Neuronal stem cell (in vitro differentiated cells): ENCODE data around the gene SLC35E1.

Experiments
- DNase-seq: peaks from one replicate; pipeline ENCODE4 v3.0.0-alpha.2; 2013; ENCODE audit warnings: low spot score
- H2AFZ ChIP-seq: one replicate; pipeline ENCODE4 v1.6.1; 2013; ENCODE audit warnings: mild to moderate bottlenecking, low read length, inconsistent platforms
- H2AK5ac ChIP-seq: 2 replicates; pipeline ENCODE4 v1.6.1; 2013; ENCODE audit warnings: low read depth, mild to moderate bottlenecking, inconsistent platforms, low read length, moderate library complexity, mixed read lengths
- H2BK120ac ChIP-seq: 2 replicates; pipeline ENCODE4 v1.6.1; 2013; ENCODE audit warnings: low read depth, mild to moderate bottlenecking, inconsistent platforms, low read length, moderate library complexity, mixed read lengths
- H2BK12ac ChIP-seq: one replicate; pipeline ENCODE4 v1.6.1; 2013; ENCODE audit warnings: low read length, inconsistent platforms
- H2BK15ac ChIP-seq: 2 replicates; pipeline ENCODE4 v1.6.1; 2013; ENCODE audit warnings: mild to moderate bottlenecking, low read length, inconsistent platforms, mixed read lengths
- H2BK5ac ChIP-seq: one replicate; pipeline ENCODE4 v1.6.1; 2013; ENCODE audit warnings: inconsistent platforms, mild to moderate bottlenecking, low read length, moderate library complexity
- H3K14ac ChIP-seq: one replicate; pipeline ENCODE4 v1.6.1; 2013; ENCODE audit warnings: low read length, inconsistent platforms
- H3K18ac ChIP-seq: 2 replicates; pipeline ENCODE4 v1.6.1; 2013; ENCODE audit warnings: low read length, inconsistent platforms
- H3K23ac ChIP-seq: 2 replicates; pipeline ENCODE4 v1.6.1; 2013; ENCODE audit warnings: low read depth, mild to moderate bottlenecking, mixed read lengths, low read length, inconsistent platforms; ENCODE audit not compliant: poor library complexity
- H3K27ac ChIP-seq: replicated peaks from 3 replicates; pipeline ENCODE4 v1.5.1; 2013; ENCODE audit warnings: low read length, inconsistent platforms
- H3K27me3 ChIP-seq, 3 experiments: 2 replicates each; pipeline ENCODE4 v1.6.1; 2013; ENCODE audit warnings: low read length in 3 of 3, mild to moderate bottlenecking in 2 of 3, inconsistent platforms in 1 of 3, low read depth in 1 of 3, mixed read lengths in 1 of 3, moderate library complexity in 1 of 3; ENCODE audit not compliant: control insufficient read depth in 3 of 3, insufficient read depth in 3 of 3
- H3K36me3 ChIP-seq, 2 donors: replicated peaks in 1 of 2; 2 replicates each; pipeline ENCODE4 v1.6.1; 2013; ENCODE audit warnings: low read length in 2 of 2; ENCODE audit not compliant: control insufficient read depth in 2 of 2, insufficient read depth in 2 of 2
- H3K4ac ChIP-seq: 2 replicates; pipeline ENCODE4 v1.6.1; 2013; ENCODE audit warnings: inconsistent platforms, mild to moderate bottlenecking, low read length, moderate library complexity
- H3K4me1 ChIP-seq, 2 donors: 1 replicate in 1 of 2; 2 replicates in 1 of 2; pipeline ENCODE4 v1.6.1; 2013; ENCODE audit warnings: low read length in 2 of 2, low read depth in 1 of 2; ENCODE audit not compliant: control insufficient read depth in 2 of 2, insufficient read depth in 1 of 2
- H3K4me2 ChIP-seq: one replicate; pipeline ENCODE4 v1.6.1; 2013; ENCODE audit warnings: mild to moderate bottlenecking, low read length, inconsistent platforms; ENCODE audit not compliant: insufficient read depth, poor library complexity, severe bottlenecking
- H3K4me3 ChIP-seq, 2 donors: 2 replicates each; pipeline ENCODE4 v1.5.1; 2013; ENCODE audit warnings: low read length in 2 of 2, mild to moderate bottlenecking in 2 of 2, inconsistent platforms in 1 of 2, moderate library complexity in 1 of 2
- H3K79me1 ChIP-seq: one replicate; pipeline ENCODE4 v1.6.1; 2013; ENCODE audit warnings: low read depth, mild to moderate bottlenecking, inconsistent platforms, low read length, moderate library complexity
- H3K9ac ChIP-seq: one replicate; pipeline ENCODE4 v1.6.1; 2013; ENCODE audit warnings: mild to moderate bottlenecking, low read depth, low read length, inconsistent platforms; ENCODE audit not compliant: poor library complexity
- H3K9me3 ChIP-seq, 2 donors: replicated peaks in 1 of 2; 2 replicates each; pipeline versions ENCODE3 to v1.6.1; 2013; ENCODE audit warnings: low read length in 2 of 2, mild to moderate bottlenecking in 2 of 2, inconsistent platforms in 1 of 2, low read depth in 1 of 2, mixed read lengths in 1 of 2, moderate library complexity in 1 of 2; ENCODE audit not compliant: control insufficient read depth in 2 of 2, insufficient read depth in 1 of 2
- H4K8ac ChIP-seq: one replicate; pipeline ENCODE4 v1.6.1; 2013; ENCODE audit warnings: low read depth, mild to moderate bottlenecking, inconsistent platforms, low read length, moderate library complexity
- H4K91ac ChIP-seq: one replicate; pipeline ENCODE4 v1.6.1; 2013; ENCODE audit warnings: low read length, low read depth, mild to moderate bottlenecking, inconsistent platforms; ENCODE audit not compliant: poor library complexity
- WGBS, 2 donors: extraction: QIAGEN DNeasy Blood & Tissue Kit; methylation state at CpG; one replicate each; pipeline ENCODE4 v1.1.7; 2013; ENCODE audit warnings: missing lambda C conversion rate in 2 of 2, mixed read lengths in 1 of 2; ENCODE audit not compliant: insufficient read length in 2 of 2, insufficient replicate concordance in 1 of 2; ENCODE audit errors: extremely low coverage in 2 of 2; 5-methylcytosine and 5-hydroxymethylcytosine counted together

Gene SLC35E1

GRCh38 chr19:16582486-16583261 is 10.5 kb upstream of the SLC35E1 start:
- Histone ChIP-seq H3K4me1 (peaks cover 18 to 32% of the 10 kb centered on the region in 2 donors), H3K9me3 (no peaks in the 10 kb centered on the region), H2BK5ac (peak overlapping the region; percentile 16), H2BK15ac (no peak overlapping the region), H4K91ac (no peak overlapping the region), H2BK12ac (no peak overlapping the region), H2AFZ (no peak overlapping the region), H2BK120ac (no peak overlapping the region), H3K14ac (no peak overlapping the region), H3K79me1 (peaks cover 29% of the 10 kb centered on the region), H3K27ac (no peak overlapping the region), H3K4ac (no peak overlapping the region), H3K23ac (peak overlapping the region; percentile 69), H3K36me3 (peaks cover 8 to 19% of the 10 kb centered on the region in 2 donors), H3K4me3 (no peak overlapping the region), H2AK5ac (no peak overlapping the region), H3K18ac (no peak overlapping the region), H4K8ac (no peak overlapping the region), H3K4me2 (no peak overlapping the region), H3K9ac (no peak overlapping the region), H3K27me3 (no peaks in the 10 kb centered on the region)
- DNase-seq, result no peak
- no CpG with 5 or more reads among the region's 10 CpGs for WGBS, 2 donors

- H4K8ac ChIP-seq, result no peak overlapping the region
- no peak overlapping the region for H2BK5ac ChIP-seq
- WGBS, 2 donors, result no CpG with 5 or more reads among the region's 6 CpGs
These were observed 9.7 kb upstream of the SLC35E1 start for GRCh38 chr19:16581971-16582343.

GRCh38 chr19:16581145-16581970 is 9.1 kb upstream of the SLC35E1 start:
- no peaks in the 10 kb centered on the region for H3K9me3 ChIP-seq
- no peak overlapping the region for H2BK5ac ChIP-seq
- WGBS, 2 donors, result no CpG with 5 or more reads among the region's 12 CpGs
- no peak overlapping the region for H3K4me2 ChIP-seq
- no peak overlapping the region for H2AK5ac ChIP-seq
- H3K4me1 ChIP-seq, result peaks cover 12 to 19% of the 10 kb centered on the region in 2 donors
- no peak overlapping the region for H3K27ac ChIP-seq
- H2BK12ac ChIP-seq, result no peak overlapping the region
- no peak overlapping the region for H3K14ac ChIP-seq
- H3K9ac ChIP-seq, result peak overlapping the region; percentile 63
- no peaks in the 10 kb centered on the region for H3K27me3 ChIP-seq
- no peak overlapping the region for H3K4me3 ChIP-seq
- H4K8ac ChIP-seq, result no peak overlapping the region
- H2BK120ac ChIP-seq, result no peak overlapping the region
- H3K79me1 ChIP-seq, result peaks cover 24% of the 10 kb centered on the region
- H2BK15ac ChIP-seq, result no peak overlapping the region
- peak overlapping the region; percentile 25 for H3K23ac ChIP-seq
- no peak overlapping the region for H3K18ac ChIP-seq
- no peak for DNase-seq
- H2AFZ ChIP-seq, result no peak overlapping the region
- H3K36me3 ChIP-seq, result peaks cover 10 to 30% of the 10 kb centered on the region in 2 donors
- H3K4ac ChIP-seq, result no peak overlapping the region
- H4K91ac ChIP-seq, result no peak overlapping the region

More at GRCh38 chr19:16581971-16582343, 9.7 kb upstream of the SLC35E1 start:
- no peak overlapping the region for H2BK120ac ChIP-seq
- no peak for DNase-seq
- H2AK5ac ChIP-seq, result no peak overlapping the region
- H3K4ac ChIP-seq, result no peak overlapping the region
- peaks cover 24% of the 10 kb centered on the region for H3K79me1 ChIP-seq
- H3K23ac ChIP-seq, result no peak overlapping the region
- H3K9ac ChIP-seq, result no peak overlapping the region
- H3K4me1 ChIP-seq, result peaks cover 13 to 25% of the 10 kb centered on the region in 2 donors
- H4K91ac ChIP-seq, result no peak overlapping the region
- no peak overlapping the region for H3K4me2 ChIP-seq
- H3K4me3 ChIP-seq, result no peak overlapping the region
- no peak overlapping the region for H3K27ac ChIP-seq
- H3K14ac ChIP-seq, result no peak overlapping the region
- no peak overlapping the region for H3K18ac ChIP-seq
- no peak overlapping the region for H2AFZ ChIP-seq
- H3K27me3 ChIP-seq, result no peaks in the 10 kb centered on the region
- H2BK12ac ChIP-seq, result no peak overlapping the region
- no peaks in the 10 kb centered on the region for H3K9me3 ChIP-seq
- peaks cover 9 to 24% of the 10 kb centered on the region in 2 donors for H3K36me3 ChIP-seq
- no peak overlapping the region for H2BK15ac ChIP-seq

GRCh38 chr19:16579381-16579780 is 7.2 kb upstream of the SLC35E1 start:
- Histone ChIP-seq H3K9ac (no peak overlapping the region), H4K91ac (no peak overlapping the region), H2AK5ac (no peak overlapping the region), H3K4ac (no peak overlapping the region), H4K8ac (no peak overlapping the region), H3K9me3 (no peaks in the 10 kb centered on the region), H3K14ac (no peak overlapping the region), H2BK5ac (no peak overlapping the region), H3K79me1 (peaks cover 23% of the 10 kb centered on the region), H3K36me3 (peaks cover 22 to 48% of the 10 kb centered on the region in 2 donors), H3K18ac (no peak overlapping the region), H3K23ac (no peak overlapping the region), H3K27ac (no peak overlapping the region), H2BK15ac (no peak overlapping the region), H3K4me2 (no peak overlapping the region), H3K4me1 (peaks cover 4 to 8% of the 10 kb centered on the region in 2 donors), H2AFZ (no peak overlapping the region), H2BK120ac (no peak overlapping the region), H3K4me3 (no peak overlapping the region), H2BK12ac (no peak overlapping the region), H3K27me3 (no peaks in the 10 kb centered on the region)
- DNase-seq, result no peak
- WGBS, 2 donors, result no CpG with 5 or more reads among the region's 4 CpGs
